Naive B cell (primary cell): ENCODE measurements around the gene CCDC106. TPM values are rescaled to one million over a fixed set of nuclear protein-coding genes. Genes with fewer than 3 reads are reported as not detected.

Experiments used
- ATAC-seq, 2 donors: fragments of 150-1000 bp; cut with Tn5 transposase; 2 replicates each; pipeline ENCODE4 v1.10.0; 2021; ENCODE audit warnings: low read depth in 2 of 2, mild to moderate bottlenecking in 2 of 2, moderate library complexity in 2 of 2
- DNase-seq: peaks from one replicate; pipeline ENCODE4 v3.0.0; 2022
- H3K27ac Mint-ChIP-seq, 6 donors: one replicate each; pipeline ENCODE4 v1.8.0; 2020 to 2022; ENCODE audit warnings: mild to moderate bottlenecking in 6 of 6, mixed read lengths in 6 of 6, moderate library complexity in 5 of 6, inconsistent platforms in 2 of 6
- H3K27me3 Mint-ChIP-seq, 3 donors: one replicate each; pipeline ENCODE4 v1.8.0; 2021 to 2022; ENCODE audit warnings: mixed read lengths in 3 of 3, mild to moderate bottlenecking in 1 of 3
- H3K36me3 Mint-ChIP-seq, 2 donors: one replicate each; pipeline ENCODE4 v1.8.0; 2020 to 2022; ENCODE audit warnings: mixed read lengths in 2 of 2, inconsistent platforms in 1 of 2, mild to moderate bottlenecking in 1 of 2
- H3K4me1 Mint-ChIP-seq, 3 donors: one replicate each; pipeline ENCODE4 v1.8.0; 2020 to 2022; ENCODE audit warnings: mixed read lengths in 3 of 3, inconsistent platforms in 1 of 3, mild to moderate bottlenecking in 1 of 3, moderate library complexity in 1 of 3
- H3K4me3 Mint-ChIP-seq, 8 donors: one replicate each; pipeline ENCODE4 v1.8.0; 2020 to 2022; ENCODE audit warnings: mild to moderate bottlenecking in 8 of 8, mixed read lengths in 8 of 8, moderate library complexity in 8 of 8, inconsistent platforms in 2 of 8
- H3K9me3 Mint-ChIP-seq, 7 donors: one replicate each; pipeline ENCODE4 v1.8.0; 2020 to 2022; ENCODE audit warnings: mixed read lengths in 7 of 7, mild to moderate bottlenecking in 5 of 7, inconsistent platforms in 2 of 7, moderate library complexity in 1 of 7
- polyA plus RNA-seq, 6 donors: library from polyadenylated mRNA; unstranded; fragments of 300-500 nt; fragmentation: Illumina TruSeq; gene quantifications; one replicate each; pipeline ENCODE4 v1.2.3, GENCODE V29; 2021; ENCODE audit warnings: low read depth in 6 of 6

The CCDC106 gene
- polyA plus RNA-seq, 6 donors from 2014 or later = 8.1 to 13.0 (median 9.7) TPM

DNA sequence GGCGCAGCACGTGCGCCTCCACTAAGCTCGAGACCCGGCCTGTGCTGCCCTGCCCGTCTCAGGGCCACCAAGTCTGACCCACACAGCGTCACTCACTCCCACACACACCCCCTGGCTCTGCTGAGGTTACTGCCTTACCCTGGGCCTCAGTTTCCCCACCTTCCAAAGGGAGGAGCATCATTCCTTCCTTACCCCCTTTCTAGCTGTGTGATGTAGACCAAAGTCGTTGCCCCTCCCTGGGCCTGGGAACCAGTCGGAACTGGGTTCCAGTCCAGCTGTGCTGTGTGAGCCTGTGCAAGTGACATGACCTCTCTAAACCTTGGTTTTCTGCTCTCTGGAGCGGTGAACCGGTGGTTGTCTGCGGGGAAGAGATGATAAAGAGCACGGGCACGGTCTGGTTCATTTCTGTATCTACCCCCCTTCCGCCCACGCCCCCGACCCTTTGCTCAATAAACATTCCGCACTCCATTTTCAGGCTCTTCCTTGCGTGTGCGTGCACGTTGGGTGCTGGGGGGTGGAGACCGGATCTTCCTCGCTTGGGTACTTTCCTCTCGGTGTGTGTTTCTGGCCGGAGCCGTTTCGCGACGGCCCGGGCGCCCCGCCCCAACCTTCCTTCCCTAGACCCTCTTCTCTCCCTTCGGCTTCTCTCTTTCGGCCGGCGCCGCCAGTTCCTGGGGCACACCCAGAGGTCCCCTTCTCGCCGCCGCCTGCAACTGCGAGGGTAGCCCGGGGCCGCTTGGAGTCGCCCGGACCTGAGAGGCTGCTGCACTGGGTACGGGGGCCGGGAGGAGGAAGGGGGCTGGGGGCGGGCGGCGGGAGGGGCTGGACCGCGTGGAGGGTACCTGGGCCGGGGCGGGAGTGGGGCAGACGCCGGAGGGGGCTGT lies 4.8 kb upstream of the CCDC106 start, which contains the start of gene ZNF581:
TSS of gene ZNF581 (plus strand) at position 647 of the 884 bp plus-strand sequence. CDS start 923 bp downstream, outside the sequence.
- DNase-seq = peak; percentile 77
- Mint-ChIP-seq H3K4me3 (peak within 1 kb of the TSS; percentile 91 to 99 (median 97)), H3K4me1 (peaks cover 38 to 67% (median 61%) of the 10 kb centered on the region in 3 donors), H3K36me3 (no peaks in the 10 kb centered on the region), H3K9me3 (peaks cover 0 to 2% (median 0%) of the 10 kb centered on the region in 7 donors), H3K27ac (peak within 1 kb of the TSS; percentile 91 to 99 (median 96)), H3K27me3 (no peaks in the 10 kb centered on the region)
- ATAC-seq = peak; percentile 26 to 54

GRCh38 chr19:55643887-55644176 lies 4.2 kb upstream of the CCDC106 start:
- peak overlapping the region; percentile 91 to 99 (median 96) for H3K4me3 Mint-ChIP-seq

GRCh38 chr19:55644191-55644833 lies 3.7 kb upstream of the CCDC106 start:
- H3K4me1 Mint-ChIP-seq = peaks cover 40 to 68% (median 63%) of the 10 kb centered on the region in 3 donors
- H3K36me3 Mint-ChIP-seq = no peaks in the 10 kb centered on the region
- ATAC-seq (no peak), DNase-seq (no peak)
- H3K4me3 Mint-ChIP-seq = peak overlapping the region; percentile 91 to 99 (median 96)
- no peaks in the 10 kb centered on the region for H3K9me3 Mint-ChIP-seq
- H3K27ac Mint-ChIP-seq = peak overlapping the region; percentile 36 to 98 (median 88)
- H3K27me3 Mint-ChIP-seq = no peaks in the 10 kb centered on the region

More at GRCh38 chr19:55643887-55644176, 4.2 kb upstream of the CCDC106 start:
- peak overlapping the region; percentile 30 to 98 (median 85) for H3K27ac Mint-ChIP-seq
- DNase-seq (no peak), ATAC-seq (no peak)
- no peaks in the 10 kb centered on the region for H3K27me3 Mint-ChIP-seq
- H3K4me1 Mint-ChIP-seq = peaks cover 41 to 64% (median 63%) of the 10 kb centered on the region in 3 donors
- H3K36me3 Mint-ChIP-seq = no peaks in the 10 kb centered on the region
- H3K9me3 Mint-ChIP-seq = peaks cover 0 to 2% (median 0%) of the 10 kb centered on the region in 7 donors

DNA sequence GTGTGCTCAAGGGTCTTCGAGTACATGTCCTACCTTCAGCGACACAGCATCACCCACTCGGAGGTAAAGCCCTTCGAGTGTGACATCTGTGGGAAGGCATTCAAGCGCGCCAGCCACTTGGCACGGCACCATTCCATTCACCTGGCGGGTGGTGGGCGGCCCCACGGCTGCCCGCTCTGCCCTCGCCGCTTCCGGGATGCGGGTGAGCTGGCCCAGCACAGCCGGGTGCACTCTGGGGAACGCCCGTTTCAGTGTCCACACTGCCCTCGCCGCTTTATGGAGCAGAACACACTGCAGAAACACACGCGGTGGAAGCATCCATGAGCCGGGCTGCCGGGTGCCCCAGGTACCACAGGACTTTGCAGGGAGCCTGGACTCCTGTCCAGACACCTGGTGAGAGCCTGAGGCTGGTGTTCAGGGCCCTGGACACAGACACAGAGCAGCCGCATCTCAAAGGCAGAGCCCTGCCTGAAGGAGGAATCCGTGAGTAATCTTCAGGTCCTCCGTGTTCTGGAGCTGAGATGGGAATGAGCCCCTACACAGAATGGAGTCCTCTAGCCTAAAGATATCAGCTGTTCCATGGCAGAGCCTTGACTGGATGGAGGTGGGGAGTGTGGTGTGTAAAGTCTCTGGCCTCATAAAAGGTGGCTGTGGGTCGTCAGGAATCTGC lies 3.0 kb upstream of the CCDC106 start:
- Mint-ChIP-seq H3K27ac (peak overlapping the region in 4 of 6 donors; percentile 33 to 95 (median 37)), H3K4me3 (peak overlapping the region; percentile 57 to 98 (median 93)), H3K4me1 (peaks cover 47 to 72% (median 64%) of the 10 kb centered on the region in 3 donors), H3K9me3 (no peaks in the 10 kb centered on the region), H3K36me3 (no peaks in the 10 kb centered on the region), H3K27me3 (no peaks in the 10 kb centered on the region)
- DNase-seq (no peak), ATAC-seq (no peak)

DNA sequence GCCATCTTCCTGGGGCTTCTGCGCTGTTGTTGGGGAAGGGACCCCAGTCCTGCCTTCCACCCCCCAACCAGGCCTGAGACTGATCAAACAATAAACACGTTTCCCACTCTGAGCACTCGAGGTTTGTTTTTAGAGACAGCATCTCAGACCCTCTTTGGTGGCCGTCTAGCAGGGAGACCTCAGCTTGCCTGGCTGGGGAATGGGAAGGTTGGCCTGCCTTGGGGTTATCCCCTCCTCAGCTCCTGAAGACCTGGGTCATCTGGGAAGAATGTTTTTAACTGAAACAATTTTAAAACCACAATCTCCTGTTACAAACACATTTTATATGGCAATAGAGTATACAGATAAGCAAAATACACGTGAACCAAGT lies 2.5 kb upstream of the CCDC106 start:
- H3K36me3 Mint-ChIP-seq = no peaks in the 10 kb centered on the region
- no peaks in the 10 kb centered on the region for H3K9me3 Mint-ChIP-seq
- peaks cover 52 to 72% (median 64%) of the 10 kb centered on the region in 3 donors for H3K4me1 Mint-ChIP-seq
- no peaks in the 10 kb centered on the region for H3K27me3 Mint-ChIP-seq
- DNase-seq = no peak
- peak overlapping the region; percentile 38 to 95 (median 66) for H3K4me3 Mint-ChIP-seq
- peak overlapping the region in 3 of 6 donors; percentile 13 to 44 (median 33) for H3K27ac Mint-ChIP-seq
- ATAC-seq = no peak

DNA sequence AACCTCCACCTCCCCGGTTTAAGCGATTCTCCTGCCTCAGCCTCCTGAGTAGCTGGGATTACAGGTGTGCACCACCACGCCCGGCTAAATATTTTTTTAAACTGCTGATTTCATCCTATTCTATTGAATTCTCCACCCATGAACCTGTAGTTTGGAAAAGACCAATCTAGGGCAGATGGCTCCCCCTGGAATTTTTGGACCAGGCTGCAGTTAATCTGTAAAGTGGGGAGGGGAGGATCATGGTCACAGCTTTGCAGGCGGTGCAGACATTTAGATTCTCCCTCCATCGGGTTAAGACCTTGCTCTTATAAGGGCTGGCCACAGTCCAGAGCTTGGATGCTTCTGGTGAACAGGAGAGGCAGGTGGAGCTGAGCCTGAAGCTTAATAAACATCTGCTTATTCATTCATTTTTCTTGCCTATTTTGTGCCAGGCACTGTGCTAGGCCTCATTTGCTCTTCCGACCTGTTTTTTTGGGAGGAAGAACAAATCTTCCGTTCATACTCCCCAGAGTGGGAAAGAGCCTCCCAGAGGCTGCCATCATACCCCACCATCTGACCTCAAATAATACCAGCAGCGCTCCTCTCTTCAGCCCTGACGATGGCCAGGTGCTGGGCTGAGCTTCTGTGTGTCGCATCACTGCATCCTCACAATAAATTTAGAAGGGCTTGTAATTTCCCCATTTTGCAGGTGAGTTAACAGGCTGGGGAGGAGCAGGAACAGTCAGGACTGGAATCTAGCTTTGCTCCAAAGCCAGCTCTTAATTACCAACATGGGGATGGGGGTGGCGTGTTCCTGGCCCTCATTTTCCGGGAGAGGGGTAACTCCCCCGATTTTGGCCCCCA lies 902 bp upstream of the CCDC106 start:
- peak; percentile 63 to 67 for ATAC-seq
- peaks cover 0 to 5% of the 10 kb centered on the region in 2 donors for H3K36me3 Mint-ChIP-seq
- peak; percentile 71 for DNase-seq
- no peaks in the 10 kb centered on the region for H3K9me3 Mint-ChIP-seq
- peaks cover 50 to 74% (median 61%) of the 10 kb centered on the region in 3 donors for H3K4me1 Mint-ChIP-seq
- H3K27me3 Mint-ChIP-seq = no peaks in the 10 kb centered on the region
- peak overlapping the region; percentile 85 to 98 (median 92) for H3K27ac Mint-ChIP-seq
- peak overlapping the region; percentile 91 to 98 (median 97) for H3K4me3 Mint-ChIP-seq

- peaks cover 0 to 5% of the 10 kb centered on the region in 2 donors for H3K36me3 Mint-ChIP-seq
- DNase-seq (no peak), ATAC-seq (no peak)
- H3K27ac Mint-ChIP-seq = peak overlapping the region in 5 of 6 donors; percentile 77 to 93 (median 87)
- H3K4me3 Mint-ChIP-seq = peak overlapping the region; percentile 81 to 98 (median 91)
- H3K4me1 Mint-ChIP-seq = peaks cover 43 to 63% (median 59%) of the 10 kb centered on the region in 3 donors
- no peaks in the 10 kb centered on the region for H3K9me3 Mint-ChIP-seq
- no peaks in the 10 kb centered on the region for H3K27me3 Mint-ChIP-seq
Measured at GRCh38 chr19:55648585-55649267, 714 bp downstream of the CCDC106 start.

DNA sequence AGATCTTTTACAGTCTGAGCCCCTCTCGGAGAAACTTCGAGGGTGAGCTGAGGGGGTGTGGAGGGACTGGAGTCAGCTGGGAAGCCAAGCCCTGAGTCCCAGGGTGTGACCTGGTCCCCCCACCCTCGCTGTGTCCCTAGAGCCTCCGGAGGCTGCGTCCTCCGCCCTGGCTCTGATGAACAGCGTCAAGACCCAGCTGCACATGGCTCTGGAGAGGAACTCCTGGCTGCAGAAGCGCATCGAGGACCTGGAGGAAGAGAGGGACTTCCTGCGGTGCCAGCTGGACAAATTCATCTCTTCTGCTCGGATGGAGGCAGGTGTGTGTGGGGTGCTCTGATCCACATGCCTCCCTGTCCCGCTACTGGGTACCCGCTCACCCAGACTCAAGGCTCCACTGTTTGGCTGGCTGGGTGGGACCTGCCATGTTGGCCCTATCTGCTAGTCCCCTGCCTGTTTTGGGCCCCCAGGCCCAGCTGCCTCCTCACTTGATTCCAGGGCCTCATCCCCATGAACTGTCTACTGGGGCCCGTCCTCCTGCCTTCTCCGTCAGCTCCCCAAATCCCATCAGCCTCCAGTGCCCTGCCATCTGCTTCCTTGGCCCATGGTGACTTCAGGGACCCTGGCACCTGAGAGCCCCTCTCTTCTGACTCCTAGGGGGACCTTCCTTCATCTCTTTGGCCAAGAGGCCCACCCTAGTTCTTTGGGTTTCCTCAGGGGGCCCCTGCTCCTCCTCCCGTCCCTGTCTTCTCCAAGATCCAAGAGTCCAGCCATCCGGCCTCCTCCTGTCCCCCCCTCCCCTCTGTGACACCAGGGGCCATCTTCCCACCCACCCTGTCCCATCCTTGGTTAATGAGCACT lies 1.5 kb downstream of the CCDC106 start:
- Mint-ChIP-seq H3K4me1 (peaks cover 35 to 56% (median 53%) of the 10 kb centered on the region in 3 donors), H3K9me3 (no peaks in the 10 kb centered on the region), H3K36me3 (peaks cover 0 to 5% of the 10 kb centered on the region in 2 donors), H3K27ac (peak overlapping the region in 5 of 6 donors; percentile 77 to 93 (median 82)), H3K27me3 (no peaks in the 10 kb centered on the region), H3K4me3 (peak overlapping the region; percentile 81 to 98 (median 91))
- ATAC-seq (no peak), DNase-seq (no peak)

- no peaks in the 10 kb centered on the region for H3K9me3 Mint-ChIP-seq
- H3K27ac Mint-ChIP-seq = peak overlapping the region in 4 of 6 donors; percentile 59 to 94 (median 80)
- peak overlapping the region; percentile 43 to 92 (median 74) for H3K4me3 Mint-ChIP-seq
- H3K27me3 Mint-ChIP-seq = no peaks in the 10 kb centered on the region
- DNase-seq (no peak), ATAC-seq (no peak)
- H3K36me3 Mint-ChIP-seq = peaks cover 0 to 5% of the 10 kb centered on the region in 2 donors
- peaks cover 33 to 52% (median 51%) of the 10 kb centered on the region in 3 donors for H3K4me1 Mint-ChIP-seq
Measured at GRCh38 chr19:55650126-55650557, 2.1 kb downstream of the CCDC106 start.

GRCh38 chr19:55650602-55651230 lies 2.7 kb downstream of the CCDC106 start:
- peaks cover 37 to 49% (median 49%) of the 10 kb centered on the region in 3 donors for H3K4me1 Mint-ChIP-seq
- H3K9me3 Mint-ChIP-seq = no peaks in the 10 kb centered on the region
- H3K36me3 Mint-ChIP-seq = peaks cover 0 to 5% of the 10 kb centered on the region in 2 donors
- DNase-seq = no peak
- H3K27me3 Mint-ChIP-seq = no peaks in the 10 kb centered on the region
- H3K4me3 Mint-ChIP-seq = peak overlapping the region; percentile 38 to 92 (median 74)
- peak overlapping the region in 4 of 6 donors; percentile 67 to 94 (median 90) for H3K27ac Mint-ChIP-seq
- ATAC-seq = no peak

- Mint-ChIP-seq H3K27me3 (no peaks in the 10 kb centered on the region), H3K36me3 (peaks cover 0 to 5% of the 10 kb centered on the region in 2 donors), H3K4me3 (peak overlapping the region in 2 of 8 donors; percentile 91 to 92), H3K27ac (peak overlapping the region in 1 of 6 donors; percentile 93), H3K9me3 (no peaks in the 10 kb centered on the region), H3K4me1 (peaks cover 42 to 54% (median 52%) of the 10 kb centered on the region in 3 donors)
- DNase-seq (no peak), ATAC-seq (no peak)
Measured at GRCh38 chr19:55651236-55651635, 3.2 kb downstream of the CCDC106 start.
